HEK293 (cell line): ENCODE measurements around the gene SEMG2.

Experiments
- CTCF ChIP-seq: fragments of 450-650 bp; formaldehyde crosslinking; IDR thresholded peaks from 2 replicates; pipeline ENCODE4 v1.5.1; 2016; ENCODE audit warnings: missing biosample characterization, missing genetic modification characterization
- GLI2 ChIP-seq: fragments of 450-650 bp; formaldehyde crosslinking; IDR thresholded peaks from 2 replicates; pipeline ENCODE4; 2017; ENCODE audit warnings: missing biosample characterization, missing genetic modification characterization, low read depth, borderline replicate concordance
- TCF7L2 ChIP-seq: IDR thresholded peaks from 2 replicates; pipeline ENCODE4 v1.6.1; 2011; ENCODE audit warnings: low read depth, mild to moderate bottlenecking, inconsistent platforms, low read length, moderate library complexity, borderline replicate concordance
- ZNF24 ChIP-seq: fragments of 450-650 bp; formaldehyde crosslinking; IDR thresholded peaks from 2 replicates; pipeline ENCODE4 v1.5.1; 2016; ENCODE audit warnings: missing biosample characterization, missing genetic modification characterization

GRCh38 chr20:45221076-45221475 is at the start of gene SEMG2:
- TF ChIP-seq TCF7L2 (no peak), ZNF24 (tag by site-specific recombination) (no peak), CTCF (tag by site-specific recombination) (no peak), GLI2 (tag by site-specific recombination) (no peak)
